GM18909 (cell line): ENCODE results near the gene LTBP1.

ENCODE experiments used
- ATAC-seq: cut with Tn5 transposase; IDR thresholded peaks from one replicate; pipeline ENCODE4 v1.9.1; 2021; ENCODE audit warnings: mild to moderate bottlenecking; ENCODE audit not compliant: unreplicated experiment, poor library complexity

LTBP1 gene

DNA sequence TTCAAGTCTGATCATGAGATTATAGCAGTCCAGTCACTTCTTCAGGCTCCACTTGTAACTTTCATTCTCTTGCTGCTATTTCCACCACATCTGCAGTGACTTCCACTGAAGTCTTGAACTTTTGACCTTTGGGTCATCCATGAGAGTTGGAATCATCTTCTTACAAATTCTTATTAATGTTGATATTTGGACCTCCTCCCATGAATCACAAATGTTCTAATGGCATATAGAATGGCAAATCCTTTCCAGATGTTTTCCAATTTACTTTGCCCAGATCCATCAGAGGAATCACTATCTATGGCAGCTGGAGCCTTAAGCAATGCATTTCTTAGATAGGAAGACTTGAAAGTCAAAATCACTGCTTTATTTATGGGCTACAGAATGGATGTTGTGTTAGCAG lies 159.4 kb downstream of the LTBP1 start:
- ATAC-seq, result no peak

DNA sequence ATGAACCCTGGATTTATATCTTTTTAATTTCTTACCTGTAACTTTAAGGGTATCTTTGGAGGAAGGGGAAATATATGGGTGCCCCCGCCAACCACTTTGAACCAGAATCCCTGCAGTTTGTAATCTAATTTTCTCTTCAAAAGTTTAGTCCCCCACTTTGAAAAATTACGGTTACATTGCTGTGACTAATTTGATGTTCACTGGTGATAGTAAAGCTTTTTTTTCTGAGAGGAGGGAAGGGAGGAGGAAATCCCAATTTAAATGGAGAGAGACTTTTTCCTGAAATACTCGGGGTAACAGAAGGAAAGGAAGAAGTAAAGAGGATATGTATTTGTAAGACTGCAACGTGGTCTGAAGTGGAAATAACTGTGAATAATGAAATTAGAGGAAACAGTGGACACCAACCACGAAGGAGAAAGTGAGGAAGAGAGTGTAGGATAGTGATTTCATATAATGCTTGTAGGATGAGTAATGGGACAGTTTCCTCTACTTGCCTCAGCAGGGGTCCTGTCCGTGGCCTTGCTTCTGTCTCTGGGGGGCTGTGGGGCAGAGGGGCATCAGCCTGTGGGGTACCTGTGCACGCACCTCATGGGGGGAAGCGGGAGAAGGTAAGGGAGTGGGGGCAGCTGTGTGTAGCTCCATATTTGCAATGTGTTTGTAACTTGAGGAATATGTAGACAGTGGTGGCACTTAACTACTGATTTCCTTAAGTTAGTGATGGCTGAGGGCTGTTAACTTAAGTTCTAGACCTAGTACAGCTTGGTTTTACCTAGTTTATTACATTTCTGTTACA lies 161.1 kb downstream of the LTBP1 start:
- ATAC-seq, result no peak

DNA sequence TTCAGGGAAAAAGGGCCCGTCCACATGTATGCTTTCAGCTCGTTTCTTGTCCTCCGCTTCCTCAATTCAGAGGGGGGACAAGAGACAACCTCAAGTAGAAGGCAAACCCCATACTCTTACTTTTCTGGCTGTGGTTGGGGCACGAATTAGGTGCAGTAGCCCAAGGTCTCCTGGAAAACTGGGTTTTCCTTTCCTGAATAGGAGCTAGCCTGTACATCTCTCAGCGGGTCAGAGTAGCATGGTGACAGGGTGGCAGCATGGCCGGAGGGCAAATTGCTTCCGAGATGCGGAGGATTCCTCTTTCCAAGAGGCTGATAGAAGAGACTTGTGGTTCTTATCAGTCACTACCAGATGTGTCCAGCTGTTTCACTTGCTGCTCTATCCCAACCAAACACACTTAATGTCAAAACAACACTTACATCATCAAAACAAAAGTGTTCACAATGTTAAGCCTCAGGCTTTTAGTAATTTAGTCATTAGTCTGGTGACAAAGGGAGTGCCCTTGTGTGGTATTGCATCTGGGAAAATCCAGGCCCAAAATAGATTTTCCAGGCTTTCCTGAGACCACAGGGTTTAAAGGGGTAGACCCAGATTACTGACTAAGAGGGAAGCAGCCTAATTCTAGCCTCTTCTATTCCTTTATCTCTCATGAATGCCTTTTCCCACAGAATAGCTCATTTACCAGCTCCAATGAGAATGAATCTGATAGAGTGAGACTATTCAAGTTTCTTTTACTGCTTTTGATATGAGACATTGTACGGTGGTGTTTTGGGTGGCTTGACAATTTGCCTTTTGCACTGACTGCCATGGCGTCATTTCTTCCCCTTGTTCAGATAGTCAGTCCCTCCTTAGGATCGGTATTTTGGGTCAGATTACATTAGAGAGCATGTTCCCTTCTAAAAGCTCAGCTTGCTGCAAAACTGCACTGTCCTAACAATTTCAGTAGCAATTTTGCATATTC lies 162.0 kb downstream of the LTBP1 start:
- ATAC-seq, result no peak

DNA sequence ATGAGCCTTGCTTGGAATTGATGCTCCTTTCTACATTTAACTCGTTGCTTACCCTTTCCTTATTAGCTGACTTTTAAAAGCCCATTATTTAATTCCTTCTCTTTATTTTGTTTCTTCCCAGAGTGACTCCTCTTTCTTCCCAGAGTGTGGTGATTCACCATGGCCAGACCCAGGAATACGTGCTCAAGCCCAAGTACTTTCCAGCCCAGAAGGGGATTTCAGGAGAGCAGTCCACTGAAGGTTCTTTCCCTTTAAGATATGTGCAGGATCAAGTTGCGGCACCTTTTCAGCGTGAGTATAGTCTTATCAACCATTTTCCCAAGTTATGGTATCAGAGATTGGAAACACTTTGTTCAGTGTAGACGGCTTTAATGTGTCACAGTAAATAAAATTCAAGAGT lies 163.7 kb downstream of the LTBP1 start:
- ATAC-seq, result no peak

DNA sequence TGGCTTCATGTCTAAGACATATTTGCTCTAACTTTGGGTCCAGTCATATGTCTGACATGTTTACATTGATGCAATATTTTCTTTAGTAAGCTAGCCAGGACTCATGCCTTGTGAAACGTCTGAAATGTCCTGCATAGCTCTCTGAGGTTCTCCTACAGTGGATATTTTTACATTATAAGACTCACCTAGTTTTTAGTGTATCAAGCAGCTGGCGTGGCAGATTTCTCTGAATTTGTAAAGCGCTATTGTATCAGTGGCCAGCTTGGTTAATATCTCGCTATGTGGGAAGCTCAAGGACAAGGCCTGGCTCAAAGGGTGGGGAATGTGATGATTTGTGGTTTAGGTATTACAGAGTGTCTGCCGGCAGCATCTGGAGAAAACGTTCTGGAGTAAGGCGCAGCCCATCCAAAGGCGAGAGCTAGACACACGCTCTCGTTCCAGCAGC lies 164.3 kb downstream of the LTBP1 start:
- ATAC-seq, result no peak

DNA sequence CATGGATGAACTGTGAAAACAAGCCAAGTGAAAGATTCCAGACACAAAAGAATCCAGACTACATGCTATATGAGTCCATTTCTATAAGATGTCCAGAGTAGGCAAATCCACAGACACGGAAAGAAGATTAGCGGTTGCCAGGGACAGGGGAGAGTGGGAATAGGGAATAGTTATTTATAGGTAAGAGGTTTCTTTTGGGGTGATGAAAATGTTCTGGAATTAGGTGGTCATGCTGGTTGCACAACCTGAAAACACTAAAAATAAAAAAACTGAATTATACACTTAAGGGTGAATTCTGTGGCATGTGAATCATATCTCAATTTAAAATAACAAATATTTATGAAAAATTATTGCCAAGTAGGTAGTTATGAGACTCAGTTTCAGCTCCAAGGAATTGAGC lies 168.4 kb downstream of the LTBP1 start:
- ATAC-seq, result no peak

DNA sequence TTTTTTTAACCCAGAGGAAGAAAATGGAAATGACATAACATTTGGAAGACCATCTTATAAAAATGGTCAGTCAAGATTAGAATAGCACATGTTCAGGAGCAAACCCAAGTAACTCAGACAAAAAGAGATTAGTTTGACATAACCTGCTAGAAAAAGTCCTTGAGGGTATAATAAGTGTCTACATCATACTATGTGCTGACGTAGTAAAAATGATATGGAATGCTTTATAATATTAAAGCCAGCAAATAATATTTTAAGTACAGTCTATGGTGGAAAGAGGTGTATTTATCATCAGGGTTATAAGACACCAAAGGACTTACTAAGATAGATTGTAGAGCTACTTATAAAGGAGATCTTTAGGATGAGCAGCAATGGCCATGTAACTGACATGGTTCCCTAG lies 169.0 kb downstream of the LTBP1 start:
- no peak for ATAC-seq

DNA sequence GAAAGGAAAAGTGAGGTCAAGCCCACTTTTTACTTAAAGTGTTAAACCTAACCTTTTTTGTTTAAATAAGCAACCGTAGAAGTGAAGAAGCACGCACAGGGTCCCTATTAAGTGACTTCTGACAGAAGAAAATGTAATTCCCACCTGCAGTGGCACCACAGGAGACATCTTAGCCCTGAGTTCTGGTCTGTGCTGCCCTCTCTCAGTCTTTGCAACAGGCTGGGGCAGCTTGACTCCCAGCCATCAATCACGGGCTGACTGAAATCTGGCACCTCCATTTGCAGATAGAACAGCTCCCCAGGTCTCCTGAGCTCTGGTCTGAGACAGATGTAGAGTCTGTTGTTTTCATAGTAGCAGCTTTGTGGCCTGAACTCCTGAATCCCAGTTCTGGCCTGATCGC lies 170.0 kb downstream of the LTBP1 start:
- ATAC-seq, result no peak

DNA sequence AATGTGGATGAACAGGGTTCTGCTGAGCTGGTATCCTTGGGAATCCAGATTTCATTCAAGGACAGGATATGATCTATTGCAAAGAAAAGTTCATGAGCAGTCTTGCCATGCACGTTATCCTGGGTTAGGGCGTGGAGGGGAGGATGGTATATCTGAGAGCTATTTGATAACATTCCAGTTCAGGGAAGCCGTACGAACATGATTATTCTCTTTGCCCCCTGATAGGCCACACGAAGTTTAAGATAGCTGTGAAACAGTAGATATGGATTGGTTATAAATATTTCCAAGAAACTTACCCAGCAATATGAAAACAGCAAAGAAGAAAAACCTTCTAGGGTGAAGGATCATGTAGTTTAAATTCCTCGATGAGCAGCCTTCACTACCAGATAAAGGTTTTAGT lies 171.9 kb downstream of the LTBP1 start:
- ATAC-seq, result no peak

DNA sequence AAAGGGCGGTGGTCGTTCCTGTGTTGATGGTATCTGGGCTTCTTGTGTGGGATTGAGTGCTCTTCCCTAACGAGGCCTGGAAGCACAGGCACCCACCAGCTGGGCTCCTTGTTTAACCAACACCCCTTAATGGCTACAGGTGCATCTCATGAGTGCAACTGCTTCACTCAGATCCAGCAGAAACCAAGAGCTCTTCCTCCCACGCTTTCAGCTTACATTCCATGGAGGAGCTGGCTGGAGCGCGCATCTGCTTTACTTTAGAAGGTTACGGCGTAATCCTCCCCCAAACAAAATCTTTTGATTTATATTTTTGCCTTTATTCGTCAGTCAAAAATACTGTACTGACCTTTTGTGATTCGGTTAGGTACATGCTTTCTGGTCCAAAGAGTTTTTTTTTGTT lies 174.7 kb downstream of the LTBP1 start:
- ATAC-seq, result no peak

DNA sequence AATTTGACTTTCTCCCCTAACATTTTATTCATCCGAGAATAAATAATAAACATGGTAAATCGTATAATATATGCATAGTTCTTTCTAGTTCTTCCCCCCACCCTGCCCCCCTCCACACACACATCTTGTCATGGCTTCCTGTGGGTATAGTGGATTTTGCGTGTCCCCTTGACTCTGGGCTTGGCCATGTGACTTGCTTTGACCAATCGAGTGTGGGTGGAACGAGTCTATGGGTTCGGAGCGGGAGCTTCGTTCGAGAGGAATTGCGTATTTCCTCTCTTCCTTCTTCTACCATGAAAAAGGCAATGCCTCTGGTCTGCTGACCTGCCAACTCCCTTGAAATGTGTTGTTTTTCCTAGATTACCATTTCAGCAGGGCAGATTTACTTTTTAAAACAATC lies 175.2 kb downstream of the LTBP1 start:
- no peak for ATAC-seq

DNA sequence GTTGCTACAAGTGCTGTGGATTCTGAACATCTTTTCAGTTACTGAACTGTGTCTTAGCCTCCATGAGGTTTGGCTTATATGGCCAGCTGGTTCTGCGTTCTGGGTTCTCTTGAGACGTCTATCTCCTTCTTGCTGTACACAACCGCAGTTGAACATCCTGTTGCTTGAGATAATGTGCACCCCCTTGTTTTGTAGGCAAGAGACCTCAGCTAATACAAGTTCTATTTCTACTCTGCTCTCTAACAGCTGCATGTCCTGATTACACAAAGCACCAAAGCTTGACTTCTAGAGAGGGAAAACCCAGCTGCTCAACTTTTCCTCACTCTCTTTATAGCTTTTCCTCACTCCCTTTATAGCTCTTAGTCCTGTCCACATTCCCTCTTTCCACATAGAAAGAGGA lies 176.0 kb downstream of the LTBP1 start:
- no peak for ATAC-seq

DNA sequence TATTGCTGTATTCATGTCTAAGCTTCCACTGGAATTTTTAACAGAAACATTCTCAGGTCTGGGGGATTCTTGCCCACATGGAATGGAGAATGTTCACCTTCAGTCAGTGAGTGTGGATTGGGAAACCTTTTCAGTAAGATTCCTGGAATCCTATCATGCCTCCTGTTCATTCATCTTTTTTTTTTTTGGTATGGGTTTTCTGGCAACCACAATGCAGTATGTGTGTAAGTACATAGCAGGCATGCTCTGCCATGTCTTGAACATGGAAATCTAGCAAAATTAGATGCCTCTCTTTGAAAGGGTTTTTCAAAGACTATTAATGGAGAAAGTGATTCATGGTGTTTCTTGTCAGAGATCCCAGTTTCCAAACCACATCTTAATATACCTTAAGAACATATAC lies 176.5 kb downstream of the LTBP1 start:
- no peak for ATAC-seq

DNA sequence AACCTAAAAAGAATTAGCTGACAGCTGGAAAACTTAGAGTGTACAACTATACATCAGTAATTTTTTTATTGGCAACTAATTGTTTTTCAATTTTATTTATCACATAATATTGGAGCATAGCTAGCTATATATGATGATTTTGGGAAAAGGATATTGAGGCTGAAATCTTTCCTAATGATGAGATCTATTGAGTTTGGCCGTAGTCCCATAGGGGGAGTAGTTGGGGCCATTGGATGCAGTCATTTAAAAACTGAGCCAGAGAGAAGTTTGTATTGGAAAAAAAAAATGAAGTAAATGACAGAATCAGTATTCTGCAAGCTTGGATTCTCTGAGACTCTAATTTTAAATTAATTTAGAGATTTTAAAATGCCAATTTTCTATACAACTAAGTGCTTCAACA lies 179.8 kb downstream of the LTBP1 start:
- ATAC-seq, result no peak

DNA sequence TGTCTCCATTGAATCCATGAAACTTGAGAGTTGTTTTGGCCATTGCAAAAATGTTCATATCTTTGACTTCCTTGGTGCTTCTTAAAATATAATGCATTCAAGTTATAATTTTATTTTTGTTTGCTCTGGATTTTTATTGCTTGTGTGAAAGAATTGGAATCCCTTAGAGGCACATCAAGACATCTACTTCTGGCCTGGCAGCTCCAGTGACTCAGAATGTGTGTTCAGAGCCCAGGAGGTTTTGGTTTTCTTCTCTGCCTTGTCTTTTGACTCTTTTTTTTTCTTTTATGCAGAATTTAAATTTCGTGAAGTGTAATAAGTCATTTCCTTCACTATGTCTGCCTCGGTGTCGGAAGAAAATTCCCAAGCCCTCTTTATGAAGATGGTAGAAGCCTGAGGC lies 180.2 kb downstream of the LTBP1 start:
- no peak for ATAC-seq

DNA sequence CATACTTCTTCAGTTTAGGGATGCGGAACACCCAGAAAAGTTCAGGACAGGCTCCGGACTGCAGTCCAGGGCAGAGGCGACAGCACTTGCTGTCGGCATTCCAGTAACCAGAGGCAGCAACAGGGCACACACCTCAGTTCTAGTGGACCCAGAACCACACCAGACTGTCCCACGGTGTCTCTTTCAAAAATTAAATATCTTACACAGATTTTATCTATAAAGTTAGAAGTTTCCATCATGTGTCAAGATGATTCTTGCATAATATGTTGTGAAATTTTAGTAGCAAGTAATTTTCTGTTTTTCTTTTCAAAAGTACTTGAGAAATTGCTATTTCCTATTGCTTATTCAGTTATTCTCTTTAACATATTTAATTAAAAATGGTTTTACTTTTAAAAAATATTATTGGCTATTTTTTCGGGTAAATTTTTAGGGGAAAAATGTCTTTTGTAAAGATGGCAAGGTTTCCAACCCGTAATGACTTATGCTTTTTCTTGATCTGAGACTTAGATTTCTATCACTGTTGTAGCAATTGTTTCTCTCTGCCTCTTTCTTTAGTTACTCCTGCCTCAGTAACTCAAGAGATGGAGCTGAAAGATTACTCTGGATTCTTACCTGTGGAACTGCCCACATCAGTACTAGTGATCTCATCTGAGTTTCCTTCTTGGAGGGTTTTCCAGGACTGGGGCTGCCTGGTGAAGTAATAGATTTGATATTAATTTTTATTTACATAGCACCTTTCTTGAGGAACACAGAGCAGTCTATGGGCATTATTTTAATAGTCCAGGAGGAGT lies 182.7 kb downstream of the LTBP1 start:
- no peak for ATAC-seq

DNA sequence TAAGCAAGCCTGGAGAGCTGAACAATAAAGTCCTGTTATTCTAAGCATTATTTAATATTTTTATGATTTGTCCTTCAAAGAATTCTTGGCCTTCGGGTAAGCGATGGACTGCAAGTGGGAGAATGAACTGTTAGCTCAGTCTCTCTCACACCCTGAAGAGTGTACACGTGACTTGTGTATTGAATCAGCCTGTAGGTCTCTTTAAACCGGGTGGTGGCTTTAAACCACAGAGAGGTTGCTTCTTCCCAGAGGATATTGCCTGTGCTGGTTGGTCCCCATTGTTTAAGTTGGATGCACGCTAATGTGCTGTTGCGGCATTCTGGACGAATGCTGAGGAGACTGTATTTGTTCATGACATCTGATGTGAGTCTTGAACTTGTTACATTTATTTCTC lies 183.3 kb downstream of the LTBP1 start:
- ATAC-seq, result no peak

DNA sequence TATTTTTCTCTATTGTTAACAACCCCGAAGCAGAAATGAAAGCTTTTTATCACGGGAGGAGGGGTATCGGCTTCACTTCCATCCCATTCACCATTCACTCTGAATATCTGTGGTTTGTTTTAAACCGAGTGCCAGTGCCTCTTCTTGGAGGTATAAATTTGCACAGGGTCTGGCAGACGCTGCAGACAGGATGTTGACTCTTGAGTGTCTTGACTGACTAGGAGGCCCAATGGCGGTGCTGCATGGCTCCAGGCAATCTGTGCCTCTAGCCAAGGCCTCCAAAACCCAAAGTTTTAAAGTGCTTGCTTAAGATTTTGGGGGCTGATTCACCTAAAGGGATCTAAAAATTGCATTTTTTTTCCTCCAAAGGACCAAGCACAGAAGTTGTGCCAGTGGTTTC lies 183.8 kb downstream of the LTBP1 start:
- no peak for ATAC-seq

DNA sequence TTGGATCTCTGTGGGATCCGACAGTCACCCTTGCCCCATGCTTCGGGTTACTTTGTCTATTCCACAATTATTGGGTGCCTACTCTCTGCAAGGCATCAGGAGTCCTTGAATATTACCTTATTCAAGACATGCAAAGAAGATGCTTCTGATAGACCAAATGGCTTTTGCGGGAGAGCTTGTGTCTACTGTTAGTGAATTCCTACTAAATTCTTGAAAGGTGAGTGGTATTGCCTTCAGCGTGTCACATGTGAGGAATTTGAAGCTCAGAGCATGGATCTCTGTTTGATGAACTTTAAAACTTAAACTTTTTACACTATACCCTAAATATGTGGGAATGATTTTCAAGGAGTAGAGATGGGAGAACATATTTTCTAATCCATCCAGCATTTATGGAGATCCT lies 184.4 kb downstream of the LTBP1 start:
- ATAC-seq, result no peak

DNA sequence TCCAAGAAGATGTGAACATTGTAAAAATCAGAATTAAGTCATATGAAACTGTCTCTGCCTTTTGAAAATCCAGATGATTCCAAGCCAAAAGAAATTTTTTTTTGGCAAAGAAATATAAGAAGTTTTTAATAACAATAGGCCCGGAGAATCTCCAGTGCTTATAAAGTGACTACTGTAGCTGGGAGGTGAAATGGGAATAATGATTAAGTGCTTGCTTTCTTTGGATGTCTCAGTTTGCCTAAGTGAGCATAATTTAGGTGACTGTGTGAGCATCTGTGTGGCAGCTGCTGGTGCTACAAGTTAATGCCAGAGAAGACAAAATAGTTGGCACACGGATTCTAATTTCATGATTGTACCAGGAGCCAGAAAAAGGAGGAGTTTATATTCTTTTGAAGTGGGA lies 185.0 kb downstream of the LTBP1 start:
- ATAC-seq, result no peak

DNA sequence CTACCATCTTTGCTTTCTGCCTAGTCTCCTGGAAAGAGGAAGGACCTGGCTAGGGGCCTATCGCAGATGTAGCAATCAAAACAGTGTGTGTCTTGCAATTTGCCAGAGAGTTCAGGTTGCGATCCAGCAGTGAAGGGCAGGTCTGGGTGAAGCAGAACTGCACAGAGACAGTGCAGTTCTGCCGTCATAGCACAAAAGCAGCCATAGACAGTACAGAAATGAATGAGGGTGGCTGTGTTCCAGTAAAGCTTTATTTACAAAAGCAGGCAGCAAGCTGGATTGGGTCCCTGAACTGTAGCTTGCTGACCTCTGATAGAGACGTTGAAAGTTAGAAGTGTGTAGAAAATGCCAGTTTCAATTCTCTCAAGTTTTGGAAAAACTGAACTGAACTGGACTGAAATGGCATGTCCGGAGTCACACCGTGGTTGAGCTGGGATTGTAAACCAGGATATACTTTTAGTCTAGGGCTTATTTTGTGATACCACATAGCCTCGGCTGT lies 186.8 kb downstream of the LTBP1 start:
- no peak for ATAC-seq
